IMR-90 (cell line): ENCODE results near the gene PTK6. TPM values are rescaled to one million over a fixed set of nuclear protein-coding genes. Genes with fewer than 3 reads are reported as not detected.

ENCODE experiments used
- ATAC-seq: fragments of 200-7000 bp; cut with Tn5 transposase; 2 replicates; pipeline ENCODE4 v1.9.1; 2020; ENCODE audit warnings: low read depth, mild to moderate bottlenecking, moderate library complexity
- BruUV-seq: library from RNA; stranded (reverse); fragments of 400-500 nt; replicated peaks from 2 replicates; lab custom pipeline; 2021; lab: Mats Ljungman, UMichigan
- CTCF ChIA-PET: fragments of 300-600 bp; formaldehyde crosslinking; extraction: SDS; loops from one replicate; lab custom pipeline; 2021; ENCODE audit warnings: antibody characterized with exemption; lab: Yijun Ruan, JAX
- POLR2A ChIA-PET: fragments of 300-600 bp; sonication (Branson Sonifier 250); formaldehyde crosslinking; loops from one replicate; lab custom pipeline; 2022; ENCODE audit warnings: antibody characterized with exemption; ENCODE audit not compliant: unreplicated experiment; lab: Charles Lee
- DNase-seq: peaks from one replicate; pipeline ENCODE4 v3.0.0; 2013
- H2AFZ ChIP-seq: replicated peaks from 2 replicates; pipeline ENCODE3; 2013; ENCODE audit warnings: low read length, mild to moderate bottlenecking; ENCODE audit not compliant: poor library complexity
- H2AK5ac ChIP-seq: 2 replicates; pipeline ENCODE4 v1.6.1; 2013; ENCODE audit warnings: low read depth, low read length, inconsistent platforms
- H2AK9ac ChIP-seq: replicated peaks from 2 replicates; pipeline ENCODE3; 2013; ENCODE audit warnings: mild to moderate bottlenecking, low read depth, low read length, moderate library complexity; ENCODE audit not compliant: poor library complexity
- H2BK120ac ChIP-seq: 2 replicates; pipeline ENCODE4 v1.6.1; 2013; ENCODE audit warnings: low read depth, low read length, inconsistent platforms
- H2BK15ac ChIP-seq: 3 replicates; pipeline ENCODE4 v1.6.1; 2013; ENCODE audit warnings: low read depth, low read length, inconsistent platforms
- H2BK20ac ChIP-seq: 2 replicates; pipeline ENCODE4 v1.6.1; 2013; ENCODE audit warnings: low read depth, mild to moderate bottlenecking, inconsistent platforms, low read length, moderate library complexity
- H2BK5ac ChIP-seq: 2 replicates; pipeline ENCODE4 v1.6.1; 2013; ENCODE audit warnings: mild to moderate bottlenecking, low read depth, low read length, inconsistent platforms; ENCODE audit not compliant: poor library complexity, severe bottlenecking
- H3K14ac ChIP-seq: replicated peaks from 2 replicates; pipeline ENCODE4 v1.6.1; 2013; ENCODE audit warnings: low read depth, low read length, inconsistent platforms
- H3K18ac ChIP-seq: 2 replicates; pipeline ENCODE4 v1.6.1; 2013; ENCODE audit warnings: low read depth, low read length, control low read depth
- H3K23ac ChIP-seq: 2 replicates; pipeline ENCODE4 v1.6.1; 2013; ENCODE audit warnings: low read depth, low read length, inconsistent platforms
- H3K27ac ChIP-seq: 2 replicates; pipeline ENCODE4 v1.5.1; 2013; ENCODE audit warnings: mild to moderate bottlenecking, control low read depth, low read length; ENCODE audit not compliant: insufficient read depth
- H3K27me3 ChIP-seq: 2 replicates; pipeline ENCODE4 v1.6.1; 2013; ENCODE audit warnings: low read length; ENCODE audit not compliant: control insufficient read depth, insufficient read depth
- H3K36me3 ChIP-seq: 2 replicates; pipeline ENCODE4 v1.6.1; 2013; ENCODE audit warnings: low read length, mixed read lengths; ENCODE audit not compliant: control insufficient read depth, insufficient read depth
- H3K4ac ChIP-seq: 2 replicates; pipeline ENCODE4 v1.6.1; 2013; ENCODE audit warnings: low read depth, low read length, inconsistent platforms
- H3K4me1 ChIP-seq: 2 replicates; pipeline ENCODE4 v1.6.1; 2013; ENCODE audit warnings: low read length, mixed read lengths; ENCODE audit not compliant: control insufficient read depth, insufficient read depth
- H3K4me2 ChIP-seq: 2 replicates; pipeline ENCODE4 v1.6.1; 2013; ENCODE audit warnings: low read depth, mild to moderate bottlenecking, control low read depth, low read length, moderate library complexity
- H3K4me3 ChIP-seq: 2 replicates; pipeline ENCODE4 v1.5.1; 2013; ENCODE audit warnings: low read depth, mild to moderate bottlenecking, control low read depth, low read length, moderate library complexity; ENCODE audit not compliant: insufficient read depth
- H3K56ac ChIP-seq: 2 replicates; pipeline ENCODE4 v1.6.1; 2013; ENCODE audit warnings: low read length, inconsistent platforms; ENCODE audit not compliant: insufficient read depth; ENCODE audit errors: extremely low read depth
- H3K79me1 ChIP-seq, 2 experiments: 2 replicates each; pipeline ENCODE4 v1.6.1; 2013; ENCODE audit warnings: low read length in 2 of 2, inconsistent platforms in 1 of 2, low read depth in 1 of 2
- H3K9ac ChIP-seq: 2 replicates; pipeline ENCODE4 v1.6.1; 2013; ENCODE audit warnings: low read depth, low read length, control low read depth
- H3K9me1 ChIP-seq: 2 replicates; pipeline ENCODE4 v1.6.1; 2013; ENCODE audit warnings: low read length, inconsistent platforms; ENCODE audit not compliant: insufficient read depth
- H3K9me3 ChIP-seq: 2 replicates; pipeline ENCODE4 v1.6.1; 2013; ENCODE audit warnings: low read length; ENCODE audit not compliant: control insufficient read depth, insufficient read depth
- H4K20me1 ChIP-seq: 2 replicates; pipeline ENCODE4 v1.6.1; 2013; ENCODE audit warnings: low read length, inconsistent platforms; ENCODE audit not compliant: insufficient read depth
- H4K5ac ChIP-seq: 2 replicates; pipeline ENCODE4 v1.6.1; 2013; ENCODE audit warnings: mild to moderate bottlenecking, low read depth, low read length, control low read depth
- H4K8ac ChIP-seq, 2 experiments: 2 replicates each; pipeline ENCODE4 v1.6.1; 2013; ENCODE audit warnings: low read depth in 2 of 2, low read length in 2 of 2, control low read depth in 1 of 2, inconsistent platforms in 1 of 2
- H4K91ac ChIP-seq: 2 replicates; pipeline ENCODE4 v1.6.1; 2013; ENCODE audit warnings: low read depth, low read length, inconsistent platforms; ENCODE audit not compliant: insufficient read depth
- BHLHE40 ChIP-seq: fragments of 150-350 bp; IDR thresholded peaks from 2 replicates; pipeline ENCODE4 v1.6.1; 2016; ENCODE audit warnings: mild to moderate bottlenecking, low read depth, low read length
- CEBPB ChIP-seq: IDR thresholded peaks from 2 replicates; pipeline ENCODE4 v1.6.1; 2012; ENCODE audit warnings: low read depth, low read length, improper control_type of control experiment
- CHD1 ChIP-seq: IDR thresholded peaks from 2 replicates; pipeline ENCODE4 v1.6.1; 2012; ENCODE audit warnings: low read depth, low read length, improper control_type of control experiment
- CTCF ChIP-seq: conservative IDR thresholded peaks from 2 replicates; pipeline ENCODE4 v1.5.1; 2012; ENCODE audit warnings: mild to moderate bottlenecking, low read depth, low read length, improper control_type of control experiment
- ELK1 ChIP-seq: fragments of 150-350 bp; IDR thresholded peaks from 2 replicates; pipeline ENCODE4 v1.6.1; 2016; ENCODE audit warnings: low read depth, mild to moderate bottlenecking, low read length, moderate library complexity, borderline replicate concordance
- FOS ChIP-seq: fragments of 150-350 bp; IDR thresholded peaks from 2 replicates; pipeline ENCODE4 v1.6.1; 2016; ENCODE audit warnings: low read depth, low read length
- MAFK ChIP-seq: IDR thresholded peaks from 2 replicates; pipeline ENCODE4 v1.6.1; 2012; ENCODE audit warnings: low read depth, low read length, improper control_type of control experiment
- MAZ ChIP-seq: IDR thresholded peaks from 2 replicates; pipeline ENCODE4 v1.6.1; 2012; ENCODE audit warnings: low read depth, mild to moderate bottlenecking, low read length, improper control_type of control experiment, moderate library complexity, borderline replicate concordance
- MXI1 ChIP-seq: IDR thresholded peaks from 2 replicates; pipeline ENCODE4 v1.6.1; 2012; ENCODE audit warnings: low read depth, mild to moderate bottlenecking, low read length, moderate library complexity, borderline replicate concordance
- NFE2L2 ChIP-seq: fragments of 150-350 bp; IDR thresholded peaks from 2 replicates; pipeline ENCODE4 v1.6.1; 2016; ENCODE audit warnings: low read depth, mild to moderate bottlenecking, low read length
- POLR2A ChIP-seq: IDR thresholded peaks from 2 replicates; pipeline ENCODE4 v1.6.1; 2012; ENCODE audit warnings: mild to moderate bottlenecking, low read depth, low read length
- RAD21 ChIP-seq: IDR thresholded peaks from 2 replicates; pipeline ENCODE4 v1.6.1; 2012; ENCODE audit warnings: low read length, improper control_type of control experiment
- RCOR1 ChIP-seq: IDR thresholded peaks from 2 replicates; pipeline ENCODE4 v1.6.1; 2012; ENCODE audit warnings: mild to moderate bottlenecking, low read length, improper control_type of control experiment; ENCODE audit not compliant: insufficient replicate concordance
- RFX5 ChIP-seq: IDR thresholded peaks from 2 replicates; pipeline ENCODE4 v1.8.0; 2012; ENCODE audit warnings: low read depth, mild to moderate bottlenecking, low read length, moderate library complexity
- SMC3 ChIP-seq: fragments of 150-350 bp; IDR thresholded peaks from 2 replicates; pipeline ENCODE4 v1.6.1; 2016; ENCODE audit warnings: low read depth, mild to moderate bottlenecking, antibody characterized with exemption, low read length, moderate library complexity
- USF2 ChIP-seq: fragments of 150-350 bp; IDR thresholded peaks from 2 replicates; pipeline ENCODE4 v1.6.1; 2017; ENCODE audit warnings: mild to moderate bottlenecking, antibody characterized with exemption, low read length, low read depth
- WGBS, 2 experiments: methylation state at CpG; one replicate each; pipeline versions ENCODE4 v1.1.5 to v1.1.7; 2013; ENCODE audit warnings: missing lambda C conversion rate in 2 of 2; ENCODE audit not compliant: insufficient read length in 1 of 2; ENCODE audit errors: extremely low coverage in 2 of 2; 5-methylcytosine and 5-hydroxymethylcytosine counted together
- dilution Hi-C: fragments of 300-500 bp; cut with HindIII; formaldehyde crosslinking; loops from one replicate; pipeline ENCODE4 v1.14.3; 2018; ENCODE audit warnings: low sequenced_read_pairs; ENCODE audit not compliant: unreplicated experiment
- in situ Hi-C: fragments of 300-500 bp; cut with MboI; formaldehyde crosslinking; loops from 3 replicates; pipeline ENCODE4 v1.14.3; 2019; ENCODE audit warnings: low sequenced_read_pairs, inconsistent platforms, mixed read lengths
- intact Hi-C: fragments of 100-400 bp; cut with micrococcal nuclease; formaldehyde crosslinking; loops from 2 replicates; pipeline ENCODE4 v1.10.0; 2022
- polyA plus RNA-seq, 3 experiments: library from polyadenylated mRNA; depleted of rRNA; stranded (reverse); fragments of >200 nt; gene quantifications; 2 replicates each; pipeline ENCODE4 v1.2.3, GENCODE V29; 2012; ENCODE audit warnings: low replicate concordance in 1 of 3
- total RNA-seq: library from RNA; depleted of rRNA; stranded (reverse); fragments of >200 nt; gene quantifications from 2 replicates; pipeline ENCODE4 v1.2.3, GENCODE V29; 2012

PTK6 gene
- total and polyA plus RNA-seq, 2 of the 4 experiments (the other 2 are of a cell fraction): not detected

GRCh38 chr20:63543131-63543530 is 6.0 kb upstream of the PTK6 start:
- Histone ChIP-seq H3K4ac (no peak overlapping the region), H4K5ac (no peak overlapping the region), H3K14ac (no peak overlapping the region), H4K8ac (no peak overlapping the region), H2AFZ (no peak overlapping the region), H3K9me3 (no peaks in the 10 kb centered on the region), H2BK20ac (no peak overlapping the region), H3K18ac (no peak overlapping the region), H2BK120ac (no peak overlapping the region), H3K27ac (no peak overlapping the region), H4K20me1 (no peaks in the 10 kb centered on the region), H3K27me3 (peaks cover 27% of the 10 kb centered on the region; the same call in 1 of the 2 replicates), H3K4me2 (no peak overlapping the region), H3K56ac (no peak overlapping the region), H4K91ac (no peak overlapping the region), H3K4me3 (no peak overlapping the region), H2BK5ac (no peak overlapping the region), H3K23ac (no peak overlapping the region), H3K4me1 (peaks cover 3% of the 10 kb centered on the region; the same call in 1 of the 2 replicates), H2AK5ac (no peak overlapping the region), H3K9me1 (no peaks in the 10 kb centered on the region), H3K79me1 (no peaks in the 10 kb centered on the region), H3K9ac (no peak overlapping the region), H2AK9ac (no peak overlapping the region), H3K36me3 (no peaks in the 10 kb centered on the region), H2BK15ac (no peak overlapping the region)
- in situ Hi-C loops (no loop called here), dilution Hi-C loops (no loop called here), intact Hi-C loops (no loop called here)
- CTCF ChIA-PET: no interaction called here
- WGBS, 2 experiments: 75% methylated on average over 6 of the region's 10 CpGs; no CpG with 5 or more reads in 1 of the 2 experiments
- POLR2A ChIA-PET: no interaction called here
- no peak for ATAC-seq
- TF ChIP-seq ELK1 (no peak), CTCF (no peak), MAFK (no peak), BHLHE40 (no peak), NFE2L2 (no peak), MAZ (no peak), SMC3 (no peak), POLR2A (no peak), CHD1 (no peak), RAD21 (no peak), RFX5 (no peak), FOS (no peak), USF2 (no peak), RCOR1 (no peak), MXI1 (no peak), CEBPB (no peak)
- BruUV-seq: no TSS peak
- no peak for DNase-seq
